Measurements from ENCODE around the gene DPY30. TPM values are rescaled to one million over a fixed set of nuclear protein-coding genes. Genes with fewer than 3 reads are reported as not detected.

DPY30 gene
- total and polyA plus RNA-seq, 2 donors from 2014 or later: 59.2 to 128 TPM

GRCh38 chr2:31998731-31999383, 40.7 kb downstream of the DPY30 start:
- H3K9ac ChIP-seq (ENCODE audit: low read length in 3 of 3): no peak overlapping the region
- FAIRE-seq (no peak), DNase-seq (no peak)
- H3K27ac ChIP-seq (ENCODE audit: low read depth in 2 of 2, low read length in 2 of 2): no peak overlapping the region
- intact Hi-C loops (cut with DNase I): no loop called here
- H3K27me3 ChIP-seq (ENCODE audit: control insufficient read depth, insufficient read depth, low read length): no peaks in the 10 kb centered on the region
- no peak overlapping the region for H3K4me3 ChIP-seq (ENCODE audit: low read length in 3 of 3)
- H3K9me3 ChIP-seq (ENCODE audit: control insufficient read depth in 2 of 3, insufficient read depth in 1 of 3, low read length in 3 of 3): no peaks in the 10 kb centered on the region
- TF ChIP-seq, protein P1, sequence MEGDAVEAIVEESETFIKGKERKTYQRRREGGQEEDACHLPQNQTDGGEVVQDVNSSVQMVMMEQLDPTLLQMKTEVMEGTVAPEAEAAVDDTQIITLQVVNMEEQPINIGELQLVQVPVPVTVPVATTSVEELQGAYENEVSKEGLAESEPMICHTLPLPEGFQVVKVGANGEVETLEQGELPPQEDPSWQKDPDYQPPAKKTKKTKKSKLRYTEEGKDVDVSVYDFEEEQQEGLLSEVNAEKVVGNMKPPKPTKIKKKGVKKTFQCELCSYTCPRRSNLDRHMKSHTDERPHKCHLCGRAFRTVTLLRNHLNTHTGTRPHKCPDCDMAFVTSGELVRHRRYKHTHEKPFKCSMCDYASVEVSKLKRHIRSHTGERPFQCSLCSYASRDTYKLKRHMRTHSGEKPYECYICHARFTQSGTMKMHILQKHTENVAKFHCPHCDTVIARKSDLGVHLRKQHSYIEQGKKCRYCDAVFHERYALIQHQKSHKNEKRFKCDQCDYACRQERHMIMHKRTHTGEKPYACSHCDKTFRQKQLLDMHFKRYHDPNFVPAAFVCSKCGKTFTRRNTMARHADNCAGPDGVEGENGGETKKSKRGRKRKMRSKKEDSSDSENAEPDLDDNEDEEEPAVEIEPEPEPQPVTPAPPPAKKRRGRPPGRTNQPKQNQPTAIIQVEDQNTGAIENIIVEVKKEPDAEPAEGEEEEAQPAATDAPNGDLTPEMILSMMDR (IDR thresholded peaks at IDR 0.05; ENCODE audit: borderline replicate concordance, extremely low read depth, insufficient read depth): no peak
- no peaks in the 10 kb centered on the region for H3K4me1 ChIP-seq (ENCODE audit: control insufficient read depth in 2 of 3, insufficient read depth in 2 of 3, low read depth in 1 of 3, low read length in 3 of 3)
- H3K36me3 ChIP-seq (ENCODE audit: control insufficient read depth in 2 of 3, insufficient read depth in 3 of 3, low read length in 3 of 3): no peaks in the 10 kb centered on the region

GRCh38 chr2:31997653-31998052, 42.0 kb downstream of the DPY30 start:
- TF ChIP-seq, protein P1 (IDR thresholded peaks at IDR 0.05; ENCODE audit: borderline replicate concordance, extremely low read depth, insufficient read depth): no peak
- no peak overlapping the region for H3K4me3 ChIP-seq (ENCODE audit: low read length in 3 of 3)

DNA sequence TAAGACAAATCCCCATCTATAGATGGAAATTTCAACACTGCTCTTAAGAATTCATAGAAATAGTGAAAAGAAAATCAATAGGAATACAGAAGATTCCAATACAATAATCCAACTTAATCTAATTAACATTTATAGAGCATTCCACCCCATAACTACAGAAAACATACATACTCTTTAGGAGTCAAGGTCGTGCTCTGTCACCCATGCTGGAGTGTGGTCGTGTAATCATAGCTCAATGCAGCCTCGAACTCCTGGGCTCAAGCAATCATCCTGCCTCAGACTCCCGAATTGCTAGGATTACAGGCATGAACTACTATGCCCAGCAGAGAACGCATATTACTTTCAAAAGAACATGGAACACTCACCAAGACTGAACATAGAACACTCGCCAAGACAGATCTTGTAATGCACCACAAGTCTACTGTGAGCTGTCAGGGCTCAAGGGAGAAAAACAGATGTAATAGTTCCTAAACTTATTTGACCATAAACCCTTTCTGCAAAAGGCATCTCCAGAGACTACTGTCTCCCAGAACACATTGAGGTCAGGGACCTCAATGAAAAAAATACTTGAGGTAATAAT, 42.9 kb downstream of the DPY30 start:
- Histone ChIP-seq H3K27me3 (ENCODE audit: control insufficient read depth, insufficient read depth, low read length) (no peaks in the 10 kb centered on the region), H3K4me1 (ENCODE audit: control insufficient read depth in 2 of 3, insufficient read depth in 2 of 3, low read depth in 1 of 3, low read length in 3 of 3) (no peaks in the 10 kb centered on the region), H3K9me3 (ENCODE audit: control insufficient read depth in 2 of 3, insufficient read depth in 1 of 3, low read length in 3 of 3) (no peaks in the 10 kb centered on the region), H3K27ac (ENCODE audit: low read depth in 2 of 2, low read length in 2 of 2) (no peak overlapping the region), H3K9ac (ENCODE audit: low read length in 3 of 3) (no peak overlapping the region), H3K36me3 (ENCODE audit: control insufficient read depth in 2 of 3, insufficient read depth in 3 of 3, low read length in 3 of 3) (no peaks in the 10 kb centered on the region), H3K4me3 (ENCODE audit: low read length in 3 of 3) (no peak overlapping the region)
- intact Hi-C loops (cut with DNase I): no loop called here
- TF ChIP-seq, protein P1 (IDR thresholded peaks at IDR 0.05; ENCODE audit: borderline replicate concordance, extremely low read depth, insufficient read depth): no peak
- DNase-seq (no peak), FAIRE-seq (no peak)

More at GRCh38 chr2:31997653-31998052, 42.0 kb downstream of the DPY30 start:
- Histone ChIP-seq H3K27me3 (ENCODE audit: control insufficient read depth, insufficient read depth, low read length) (no peaks in the 10 kb centered on the region), H3K27ac (ENCODE audit: low read depth in 2 of 2, low read length in 2 of 2) (no peak overlapping the region), H3K4me1 (ENCODE audit: control insufficient read depth in 2 of 3, insufficient read depth in 2 of 3, low read depth in 1 of 3, low read length in 3 of 3) (no peaks in the 10 kb centered on the region), H3K9me3 (ENCODE audit: control insufficient read depth in 2 of 3, insufficient read depth in 1 of 3, low read length in 3 of 3) (no peaks in the 10 kb centered on the region), H3K36me3 (ENCODE audit: control insufficient read depth in 2 of 3, insufficient read depth in 3 of 3, low read length in 3 of 3) (no peaks in the 10 kb centered on the region), H3K9ac (ENCODE audit: low read length in 3 of 3) (no peak overlapping the region)
- no peak for FAIRE-seq
- DNase-seq: no peak
- intact Hi-C loops (cut with DNase I): no loop called here

Data from kidney (tissue), 14 donors.